Activated naive CD8-positive, alpha-beta T cell treated with anti-CD3 and anti-CD28 coated beads, Interleukin-2, amount 50 U/mL, for 24 hours (primary cell): ENCODE data around the gene IMPA2.

Source experiments
- ATAC-seq: fragments of 150-1000 bp; cut with Tn5 transposase; one replicate; pipeline ENCODE4 v1.10.0; 2021
- DNase-seq: peaks from one replicate; pipeline ENCODE4 v3.0.0; 2021
- H3K27ac Mint-ChIP-seq: one replicate; pipeline ENCODE4 v1.8.0; 2021; ENCODE audit warnings: mild to moderate bottlenecking, mixed read lengths
- H3K27me3 Mint-ChIP-seq: one replicate; pipeline ENCODE4 v1.8.0; 2021; ENCODE audit warnings: mixed read lengths
- H3K36me3 Mint-ChIP-seq: one replicate; pipeline ENCODE4 v1.8.0; 2021; ENCODE audit warnings: low read depth, mixed read lengths
- H3K4me1 Mint-ChIP-seq: one replicate; pipeline ENCODE4 v1.8.0; 2021; ENCODE audit warnings: mixed read lengths
- H3K4me3 Mint-ChIP-seq: one replicate; pipeline ENCODE4 v1.8.0; 2021; ENCODE audit warnings: mild to moderate bottlenecking, moderate library complexity, mixed read lengths
- H3K9me3 Mint-ChIP-seq: one replicate; pipeline ENCODE4 v1.8.0; 2021; ENCODE audit warnings: mixed read lengths

IMPA2 gene

DNA sequence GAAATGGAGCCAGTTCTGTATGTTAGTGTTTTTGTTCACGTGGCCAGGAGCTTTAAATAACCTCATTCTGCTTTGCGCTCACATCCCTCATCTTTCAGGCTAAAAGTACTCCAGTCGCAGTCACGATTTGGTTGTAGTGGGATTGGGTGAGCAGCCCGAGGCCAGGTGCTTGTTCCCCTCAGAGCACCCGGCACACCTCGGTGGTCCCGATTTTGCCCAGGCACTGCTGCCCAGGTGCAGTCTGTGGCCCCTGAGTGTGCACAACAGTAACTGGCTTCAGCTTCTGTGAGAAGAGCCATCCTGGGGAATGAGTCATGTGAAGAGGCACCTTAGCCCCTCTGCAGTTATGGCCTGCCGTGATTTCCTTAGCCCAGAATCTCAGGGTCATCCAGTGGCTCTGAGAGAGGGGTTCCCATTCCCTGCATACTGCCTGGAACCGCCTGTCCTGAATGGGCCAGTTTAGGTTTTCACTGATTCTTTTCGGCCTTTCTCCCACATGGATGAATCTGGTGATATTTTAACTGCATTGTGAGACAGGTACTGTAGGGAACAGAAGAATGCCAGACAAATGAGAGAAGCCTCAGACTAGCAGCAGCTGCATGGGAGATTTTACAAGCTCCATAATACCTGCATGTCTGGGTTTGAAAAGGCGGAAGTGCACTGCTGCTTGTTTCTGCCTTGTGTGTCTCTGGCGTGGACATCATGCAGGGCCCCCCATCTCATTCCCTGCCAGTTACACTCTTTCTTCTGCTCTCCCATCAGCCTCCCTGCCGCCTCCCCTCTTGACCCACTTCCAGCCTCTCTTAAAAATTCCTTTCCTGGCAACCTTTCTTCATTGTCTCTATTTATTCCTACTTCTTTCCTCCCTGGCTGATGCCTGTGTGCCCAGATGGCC lies 33.5 kb downstream of the IMPA2 start:
- Mint-ChIP-seq H3K4me3 (no peak overlapping the region), H3K36me3 (peaks cover 5% of the 10 kb centered on the region), H3K27ac (no peak overlapping the region), H3K9me3 (no peaks in the 10 kb centered on the region), H3K27me3 (no peaks in the 10 kb centered on the region), H3K4me1 (no peaks in the 10 kb centered on the region)
- ATAC-seq = no peak
- no peak for DNase-seq

GRCh38 chr18:12015416-12016062 lies 34.2 kb downstream of the IMPA2 start:
- peaks cover 5% of the 10 kb centered on the region for H3K36me3 Mint-ChIP-seq
- ATAC-seq (no peak), DNase-seq (no peak)
- H3K27me3 Mint-ChIP-seq = no peaks in the 10 kb centered on the region
- no peak overlapping the region for H3K27ac Mint-ChIP-seq
- no peaks in the 10 kb centered on the region for H3K9me3 Mint-ChIP-seq
- H3K4me1 Mint-ChIP-seq = no peaks in the 10 kb centered on the region
- H3K4me3 Mint-ChIP-seq = no peak overlapping the region

GRCh38 chr18:12017081-12017480 lies 35.8 kb downstream of the IMPA2 start:
- ATAC-seq = no peak
- no peaks in the 10 kb centered on the region for H3K4me1 Mint-ChIP-seq
- peaks cover 4% of the 10 kb centered on the region for H3K36me3 Mint-ChIP-seq
- DNase-seq = no peak
- H3K9me3 Mint-ChIP-seq = no peaks in the 10 kb centered on the region
- H3K4me3 Mint-ChIP-seq = no peak overlapping the region
- H3K27me3 Mint-ChIP-seq = no peaks in the 10 kb centered on the region
- H3K27ac Mint-ChIP-seq = no peak overlapping the region

GRCh38 chr18:12018861-12019260 lies 37.6 kb downstream of the IMPA2 start:
- Mint-ChIP-seq H3K36me3 (peaks cover 4% of the 10 kb centered on the region), H3K27ac (no peak overlapping the region), H3K4me3 (no peak overlapping the region), H3K27me3 (no peaks in the 10 kb centered on the region), H3K4me1 (no peaks in the 10 kb centered on the region), H3K9me3 (no peaks in the 10 kb centered on the region)
- ATAC-seq (no peak), DNase-seq (no peak)

- H3K27me3 Mint-ChIP-seq = no peaks in the 10 kb centered on the region
- H3K4me3 Mint-ChIP-seq = no peak overlapping the region
- DNase-seq (no peak), ATAC-seq (no peak)
- no peak overlapping the region for H3K27ac Mint-ChIP-seq
- no peaks in the 10 kb centered on the region for H3K4me1 Mint-ChIP-seq
- H3K9me3 Mint-ChIP-seq = no peaks in the 10 kb centered on the region
- peaks cover 4% of the 10 kb centered on the region for H3K36me3 Mint-ChIP-seq
These were observed 39.8 kb downstream of the IMPA2 start for GRCh38 chr18:12021077-12021476.

DNA sequence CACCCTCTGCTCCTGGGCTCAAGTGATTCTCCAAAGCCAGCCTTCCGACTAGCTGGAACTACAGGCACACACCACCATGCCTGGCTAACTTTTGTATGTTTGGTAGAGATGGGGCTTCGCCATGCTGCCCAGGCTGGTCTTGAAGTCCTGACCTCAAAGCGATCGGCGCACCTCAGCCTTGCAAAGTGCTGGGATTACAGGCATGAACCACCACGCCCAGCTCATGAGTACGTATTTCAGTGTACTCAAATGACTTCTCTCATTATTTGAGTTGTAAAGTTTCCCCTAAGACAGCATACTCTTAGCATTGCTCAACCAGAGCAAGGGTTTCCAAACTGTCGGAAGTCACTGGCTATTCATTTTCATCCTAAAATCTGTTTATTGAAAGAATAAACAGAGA lies 40.3 kb downstream of the IMPA2 start:
- ATAC-seq (no peak), DNase-seq (no peak)
- no peaks in the 10 kb centered on the region for H3K4me1 Mint-ChIP-seq
- no peak overlapping the region for H3K4me3 Mint-ChIP-seq
- H3K27me3 Mint-ChIP-seq = no peaks in the 10 kb centered on the region
- H3K9me3 Mint-ChIP-seq = no peaks in the 10 kb centered on the region
- H3K27ac Mint-ChIP-seq = no peak overlapping the region
- peaks cover 4% of the 10 kb centered on the region for H3K36me3 Mint-ChIP-seq

GRCh38 chr18:12023375-12023774 lies 42.1 kb downstream of the IMPA2 start:
- no peak for ATAC-seq
- Mint-ChIP-seq H3K9me3 (no peaks in the 10 kb centered on the region), H3K4me1 (no peaks in the 10 kb centered on the region), H3K27ac (no peak overlapping the region), H3K4me3 (no peak overlapping the region), H3K36me3 (peaks cover 2% of the 10 kb centered on the region), H3K27me3 (no peaks in the 10 kb centered on the region)
- DNase-seq = no peak

DNA sequence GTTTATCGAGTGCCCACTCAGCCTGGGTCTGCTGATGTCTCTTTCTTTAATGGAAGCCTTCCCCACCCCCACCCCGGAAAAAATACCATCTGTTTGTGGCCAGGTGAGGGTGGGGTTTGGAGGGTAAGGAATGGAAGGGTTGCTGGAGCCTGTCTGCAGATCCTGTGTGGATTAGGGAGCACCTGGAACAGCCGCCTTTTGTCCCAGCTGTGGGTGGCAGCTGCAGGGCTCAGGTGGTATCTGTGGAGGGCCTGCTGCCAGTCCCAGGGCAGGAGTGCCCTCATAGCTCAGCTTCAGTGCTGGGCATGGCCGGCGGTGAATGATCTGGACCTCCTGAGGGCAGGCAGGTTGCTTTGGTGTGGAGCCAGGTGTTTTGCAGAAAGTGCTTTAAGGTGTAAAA lies 45.3 kb downstream of the IMPA2 start:
- no peak overlapping the region for H3K27ac Mint-ChIP-seq
- no peaks in the 10 kb centered on the region for H3K36me3 Mint-ChIP-seq
- no peak overlapping the region for H3K4me3 Mint-ChIP-seq
- no peaks in the 10 kb centered on the region for H3K9me3 Mint-ChIP-seq
- no peaks in the 10 kb centered on the region for H3K27me3 Mint-ChIP-seq
- H3K4me1 Mint-ChIP-seq = no peaks in the 10 kb centered on the region
- DNase-seq (no peak), ATAC-seq (no peak)

GRCh38 chr18:12027046-12027445 lies 45.7 kb downstream of the IMPA2 start:
- Mint-ChIP-seq H3K27me3 (no peaks in the 10 kb centered on the region), H3K4me3 (no peak overlapping the region), H3K27ac (no peak overlapping the region), H3K36me3 (no peaks in the 10 kb centered on the region), H3K9me3 (no peaks in the 10 kb centered on the region), H3K4me1 (no peaks in the 10 kb centered on the region)
- ATAC-seq (no peak), DNase-seq (no peak)

GRCh38 chr18:12027480-12027879 lies 46.2 kb downstream of the IMPA2 start:
- DNase-seq (no peak), ATAC-seq (no peak)
- Mint-ChIP-seq H3K4me1 (no peaks in the 10 kb centered on the region), H3K27ac (no peak overlapping the region), H3K27me3 (no peaks in the 10 kb centered on the region), H3K4me3 (no peak overlapping the region), H3K9me3 (no peaks in the 10 kb centered on the region), H3K36me3 (peaks cover 2% of the 10 kb centered on the region)

DNA sequence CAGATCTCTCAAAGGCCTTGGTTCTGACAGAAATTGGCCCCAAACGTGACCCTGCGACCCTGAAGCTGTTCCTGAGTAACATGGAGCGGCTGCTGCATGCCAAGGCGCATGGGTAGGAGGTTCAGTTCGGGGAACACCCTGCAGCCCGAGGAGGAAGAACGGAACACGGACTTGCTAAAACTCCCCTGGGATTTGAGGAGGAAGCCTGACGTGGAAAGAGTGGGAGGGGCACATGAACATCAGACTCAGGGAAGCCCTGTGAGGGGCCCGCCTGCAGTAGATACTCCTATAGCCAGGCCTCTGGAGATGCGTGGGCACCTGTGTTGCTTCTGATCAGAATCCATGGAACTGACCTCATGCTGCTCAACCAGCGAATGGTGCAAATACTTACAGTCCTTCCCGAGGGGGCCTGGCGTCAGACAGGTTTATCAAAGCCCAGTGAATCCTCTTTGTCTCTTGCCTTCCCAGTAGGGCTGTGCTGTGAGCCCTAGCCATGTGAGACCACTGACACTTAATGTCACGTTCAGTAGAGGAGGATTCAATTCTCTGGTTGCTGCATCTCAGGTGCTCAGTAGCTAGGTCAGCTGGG lies 46.8 kb downstream of the IMPA2 start:
- ATAC-seq (no peak), DNase-seq (no peak)
- no peaks in the 10 kb centered on the region for H3K9me3 Mint-ChIP-seq
- H3K4me3 Mint-ChIP-seq = no peak overlapping the region
- H3K4me1 Mint-ChIP-seq = no peaks in the 10 kb centered on the region
- peaks cover 2% of the 10 kb centered on the region for H3K36me3 Mint-ChIP-seq
- no peak overlapping the region for H3K27ac Mint-ChIP-seq
- no peaks in the 10 kb centered on the region for H3K27me3 Mint-ChIP-seq

- no peaks in the 10 kb centered on the region for H3K9me3 Mint-ChIP-seq
- no peak overlapping the region for H3K27ac Mint-ChIP-seq
- H3K36me3 Mint-ChIP-seq = peaks cover 2% of the 10 kb centered on the region
- no peaks in the 10 kb centered on the region for H3K27me3 Mint-ChIP-seq
- ATAC-seq (no peak), DNase-seq (no peak)
- no peaks in the 10 kb centered on the region for H3K4me1 Mint-ChIP-seq
- H3K4me3 Mint-ChIP-seq = no peak overlapping the region
These were observed 47.4 kb downstream of the IMPA2 start for GRCh38 chr18:12028674-12029073.

DNA sequence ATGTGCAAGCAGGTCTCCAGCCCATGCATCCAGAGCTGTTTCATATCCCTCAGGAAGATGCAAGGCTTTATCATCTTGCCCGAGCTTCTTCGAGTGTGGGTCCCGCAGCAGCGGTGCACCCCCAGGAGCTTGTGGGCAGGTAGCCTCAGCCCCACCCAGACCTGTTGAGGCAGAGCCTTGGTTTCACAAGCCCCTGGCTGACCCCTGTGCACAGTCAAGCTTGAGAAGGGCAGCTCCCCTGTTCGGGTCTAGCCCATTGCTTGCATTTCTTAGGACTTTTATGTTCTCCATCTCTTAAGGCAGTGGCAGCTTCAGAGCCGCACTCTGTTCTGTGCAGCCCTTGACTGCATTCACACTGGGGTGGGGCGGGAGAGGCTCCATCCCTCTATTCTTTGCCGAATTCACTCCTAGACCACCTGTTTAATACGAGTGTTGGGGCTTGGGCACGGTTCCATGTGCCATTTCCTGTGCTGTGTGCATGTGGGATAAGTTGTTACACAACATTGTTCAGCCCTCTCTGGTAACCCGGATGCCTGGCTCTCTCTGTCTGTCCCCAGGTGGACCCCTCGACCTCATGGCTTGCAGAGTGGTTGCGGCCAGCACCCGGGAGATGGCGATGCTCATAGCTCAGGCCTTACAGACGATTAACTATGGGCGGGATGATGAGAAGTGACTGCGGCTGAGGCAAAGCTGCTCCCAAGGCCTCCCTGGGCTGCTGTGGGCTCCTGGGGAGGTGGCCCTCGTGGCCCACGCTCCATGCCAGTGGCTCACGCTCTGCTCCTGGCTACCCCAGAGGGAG lies 48.7 kb downstream of the IMPA2 start:
- Mint-ChIP-seq H3K4me1 (no peaks in the 10 kb centered on the region), H3K27me3 (no peaks in the 10 kb centered on the region), H3K36me3 (peaks cover 2% of the 10 kb centered on the region), H3K27ac (no peak overlapping the region), H3K4me3 (no peak overlapping the region), H3K9me3 (no peaks in the 10 kb centered on the region)
- DNase-seq (no peak), ATAC-seq (no peak)

- H3K9me3 Mint-ChIP-seq = no peaks in the 10 kb centered on the region
- ATAC-seq = no peak
- no peaks in the 10 kb centered on the region for H3K27me3 Mint-ChIP-seq
- no peak overlapping the region for H3K4me3 Mint-ChIP-seq
- no peaks in the 10 kb centered on the region for H3K4me1 Mint-ChIP-seq
- peaks cover 2% of the 10 kb centered on the region for H3K36me3 Mint-ChIP-seq
- H3K27ac Mint-ChIP-seq = no peak overlapping the region
- DNase-seq = no peak
These were observed 49.4 kb downstream of the IMPA2 start for GRCh38 chr18:12030670-12031069.
